Natural killer cell (primary cell): ENCODE results near the gene ZNF133. TPM values are rescaled to one million over a fixed set of nuclear protein-coding genes. Genes with fewer than 3 reads are reported as not detected.

Experiments
- ATAC-seq, 3 donors: fragments of 150-1000 bp in 2 of 3; fragments of 200-7000 bp in 1 of 3; cut with Tn5 transposase; 1 replicate in 1 of 3; 2 replicates in 2 of 3; pipeline ENCODE4 v1.10.0; 2021; ENCODE audit warnings: mild to moderate bottlenecking in 2 of 3, moderate library complexity in 2 of 3
- DNase-seq, 2 donors: peaks; one replicate each; pipeline versions ENCODE4 v3.0.0 to v3.0.0-alpha.2; 2013 to 2021; ENCODE audit warnings: mixed read lengths in 1 of 2
- H3K27ac ChIP-seq: one replicate; pipeline ENCODE4 v1.5.1; 2013; ENCODE audit warnings: mild to moderate bottlenecking, low read length
- H3K27me3 ChIP-seq: one replicate; pipeline ENCODE4 v1.6.1; 2013; ENCODE audit warnings: low read length; ENCODE audit not compliant: control insufficient read depth, insufficient read depth
- H3K36me3 ChIP-seq: one replicate; pipeline ENCODE4 v1.6.1; 2013; ENCODE audit warnings: low read length; ENCODE audit not compliant: control insufficient read depth, insufficient read depth
- H3K4me1 ChIP-seq: one replicate; pipeline ENCODE4 v1.6.1; 2013; ENCODE audit warnings: low read length; ENCODE audit not compliant: control insufficient read depth, insufficient read depth
- H3K4me3 ChIP-seq: one replicate; pipeline ENCODE4 v1.5.1; 2013; ENCODE audit warnings: low read length
- H3K9me3 ChIP-seq: one replicate; pipeline ENCODE4 v1.6.1; 2013; ENCODE audit warnings: low read length; ENCODE audit not compliant: control insufficient read depth, insufficient read depth
- H3K27ac Mint-ChIP-seq, 2 donors: one replicate each; pipeline ENCODE4 v1.8.0; 2022; ENCODE audit warnings: mild to moderate bottlenecking in 2 of 2, mixed read lengths in 2 of 2, moderate library complexity in 1 of 2
- H3K27me3 Mint-ChIP-seq, 2 donors: one replicate each; pipeline ENCODE4 v1.8.0; 2022; ENCODE audit warnings: low read depth in 2 of 2, mixed read lengths in 2 of 2
- H3K36me3 Mint-ChIP-seq: one replicate; pipeline ENCODE4 v1.8.0; 2022; ENCODE audit warnings: mixed read lengths
- H3K4me1 Mint-ChIP-seq, 2 donors: one replicate each; pipeline ENCODE4 v1.8.0; 2022; ENCODE audit warnings: mixed read lengths in 2 of 2
- H3K4me3 Mint-ChIP-seq: one replicate; pipeline ENCODE4 v1.8.0; 2022; ENCODE audit warnings: mild to moderate bottlenecking, moderate library complexity, mixed read lengths
- H3K9me3 Mint-ChIP-seq, 2 donors: one replicate each; pipeline ENCODE4 v1.8.0; 2022; ENCODE audit warnings: mixed read lengths in 2 of 2
- CTCF ChIP-seq: fragments of 200-600 bp; IDR thresholded peaks from one replicate; pipeline ENCODE4 v1.8.0; 2022; ENCODE audit warnings: antibody characterized with exemption
- WGBS: methylation state at CpG from one replicate; pipeline ENCODE4 v1.1.7; 2013; ENCODE audit warnings: missing lambda C conversion rate; ENCODE audit not compliant: insufficient coverage; 5-methylcytosine and 5-hydroxymethylcytosine counted together
- intact Hi-C: fragments of 100-400 bp; cut with micrococcal nuclease; formaldehyde crosslinking; loops from one replicate; pipeline ENCODE4 v1.14.2; 2022
- total RNA-seq, 4 donors: library from RNA; stranded (reverse); fragments of 120-200 nt in 1 of 4; gene quantifications; one replicate each; pipeline versions ENCODE4 v1.2.3 to v1.2.4, GENCODE V29; 2013 to 2022

The ZNF133 gene
- total RNA-seq, 3 donors from 2014 or later (not counting 1 experiment from before 2014, with no cell fraction given), result 5.2 to 9.6 (median 9.3) TPM

- 100% methylated on average over 1 of the region's 3 CpGs for WGBS
- Mint-ChIP-seq H3K9me3 (no peaks in the 10 kb centered on the region), H3K27ac (no peak overlapping the region), H3K36me3 (no peaks in the 10 kb centered on the region), H3K4me3 (no peak overlapping the region), H3K27me3 (peaks cover 6 to 8% of the 10 kb centered on the region in 2 donors), H3K4me1 (no peaks in the 10 kb centered on the region)
- TF ChIP-seq CTCF, result no peak
- Histone ChIP-seq H3K4me3 (no peak overlapping the region), H3K27ac (no peak overlapping the region), H3K27me3 (no peaks in the 10 kb centered on the region), H3K9me3 (no peaks in the 10 kb centered on the region), H3K4me1 (no peaks in the 10 kb centered on the region), H3K36me3 (no peaks in the 10 kb centered on the region)
- ATAC-seq (no peak), DNase-seq (no peak)
- intact Hi-C loops, result no loop called here
These were observed 38.1 kb upstream of the ZNF133 start for GRCh38 chr20:18250217-18250616.

- Histone ChIP-seq H3K9me3 (no peaks in the 10 kb centered on the region), H3K4me3 (no peak overlapping the region), H3K27me3 (no peaks in the 10 kb centered on the region), H3K27ac (no peak overlapping the region), H3K4me1 (no peaks in the 10 kb centered on the region), H3K36me3 (no peaks in the 10 kb centered on the region)
- WGBS, result 86% methylated on average over 20 of the region's 20 CpGs
- Mint-ChIP-seq H3K4me3 (no peak overlapping the region), H3K36me3 (no peaks in the 10 kb centered on the region), H3K27me3 (peaks cover 0 to 3% of the 10 kb centered on the region in 2 donors), H3K27ac (no peak overlapping the region), H3K9me3 (no peaks in the 10 kb centered on the region), H3K4me1 (no peaks in the 10 kb centered on the region)
- DNase-seq (no peak), ATAC-seq (no peak)
- no peak for TF ChIP-seq CTCF
- intact Hi-C loops, result no loop called here
These were observed 35.5 kb upstream of the ZNF133 start for GRCh38 chr20:18252597-18253451.

GRCh38 chr20:18254615-18255014 lies 33.7 kb upstream of the ZNF133 start:
- Histone ChIP-seq H3K27ac (no peak overlapping the region), H3K9me3 (no peaks in the 10 kb centered on the region), H3K36me3 (no peaks in the 10 kb centered on the region), H3K4me1 (no peaks in the 10 kb centered on the region), H3K4me3 (no peak overlapping the region), H3K27me3 (no peaks in the 10 kb centered on the region)
- H3K36me3 Mint-ChIP-seq, result no peaks in the 10 kb centered on the region
- ATAC-seq, result no peak
- no peak for DNase-seq
- no peaks in the 10 kb centered on the region for H3K4me1 Mint-ChIP-seq
- H3K4me3 Mint-ChIP-seq, result no peak overlapping the region
- peaks cover 0 to 3% of the 10 kb centered on the region in 2 donors for H3K27me3 Mint-ChIP-seq
- intact Hi-C loops, result no loop called here
- no peak for TF ChIP-seq CTCF
- WGBS, result 63% methylated on average over 2 of the region's 3 CpGs
- H3K27ac Mint-ChIP-seq, result no peak overlapping the region
- H3K9me3 Mint-ChIP-seq, result no peaks in the 10 kb centered on the region
